WTC11 (cell line): ENCODE results near the gene TMEM87A. TPM values are rescaled to one million over a fixed set of nuclear protein-coding genes. Genes with fewer than 3 reads are reported as not detected.

Source experiments
- ATAC-seq: fragments of 200-7000 bp; cut with Tn5 transposase; 2 replicates; pipeline ENCODE4 v1.10.0; 2021; ENCODE audit warnings: mild to moderate bottlenecking, moderate library complexity
- CTCF ChIA-PET: fragments of 300-600 bp; sonication (Branson Sonifier 250); formaldehyde crosslinking; loops from one replicate; lab custom pipeline; 2021; ENCODE audit warnings: antibody characterized with exemption; lab: Charles Lee
- POLR2A ChIA-PET: fragments of 350-600 bp; sonication (Branson Sonifier 250); formaldehyde crosslinking; loops from one replicate; lab custom pipeline; 2021; ENCODE audit warnings: antibody characterized with exemption; lab: Charles Lee
- DNase-seq: peaks from one replicate; pipeline ENCODE4 v3.0.0; 2021; ENCODE audit warnings: low spot score
- H3K27ac Mint-ChIP-seq: 2 replicates; pipeline ENCODE4 v1.8.0; 2021; ENCODE audit warnings: mixed read lengths
- H3K27me3 Mint-ChIP-seq: 2 replicates; pipeline ENCODE4 v1.8.0; 2021; ENCODE audit warnings: low read depth, mild to moderate bottlenecking, moderate library complexity, mixed read lengths
- H3K36me3 Mint-ChIP-seq: 2 replicates; pipeline ENCODE4 v1.8.0; 2021; ENCODE audit warnings: mixed read lengths
- H3K4me1 Mint-ChIP-seq: 2 replicates; pipeline ENCODE4 v1.8.0; 2022; ENCODE audit warnings: mixed read lengths
- H3K4me3 Mint-ChIP-seq: 2 replicates; pipeline ENCODE4 v1.8.0; 2021; ENCODE audit warnings: mild to moderate bottlenecking, moderate library complexity, mixed read lengths
- H3K9me3 Mint-ChIP-seq: 2 replicates; pipeline ENCODE4 v1.8.0; 2021; ENCODE audit warnings: mixed read lengths
- AR ChIP-seq: fragments of 250-450 bp; sonication (Bioruptor Pico); IDR thresholded peaks from 2 replicates; pipeline ENCODE4 v1.9.0; 2021; ENCODE audit warnings: mild to moderate bottlenecking
- ATF2 ChIP-seq: sonication (generic); formaldehyde crosslinking; IDR thresholded peaks from 2 replicates; pipeline ENCODE4 v1.8.1; 2022; ENCODE audit warnings: low read depth, missing genetic modification reagents, borderline replicate concordance
- ATF3 ChIP-seq: sonication (generic); formaldehyde crosslinking; conservative IDR thresholded peaks from 2 replicates; pipeline ENCODE4 v1.8.1; 2022; ENCODE audit warnings: mild to moderate bottlenecking, missing genetic modification reagents
- CREB1 ChIP-seq: sonication (generic); formaldehyde crosslinking; IDR thresholded peaks from 2 replicates; pipeline ENCODE4 v1.8.0; 2023; ENCODE audit warnings: mild to moderate bottlenecking, missing genetic modification reagents
- CREM ChIP-seq: sonication (generic); formaldehyde crosslinking; IDR thresholded peaks from 2 replicates; pipeline ENCODE4 v1.8.1; 2022; ENCODE audit warnings: mild to moderate bottlenecking, missing genetic modification reagents, moderate library complexity
- E2F4 ChIP-seq: sonication (generic); formaldehyde crosslinking; IDR thresholded peaks from 2 replicates; pipeline ENCODE4 v1.8.1; 2022; ENCODE audit warnings: low read depth, mild to moderate bottlenecking, moderate library complexity, missing genetic modification reagents, borderline replicate concordance
- ETV6 ChIP-seq: sonication (generic); formaldehyde crosslinking; IDR thresholded peaks from 2 replicates; pipeline ENCODE4 v1.8.1; 2022; ENCODE audit warnings: mild to moderate bottlenecking, missing genetic modification reagents
- FOXK1 ChIP-seq: sonication (generic); formaldehyde crosslinking; IDR thresholded peaks from 2 replicates; pipeline ENCODE4 v1.8.0; 2022; ENCODE audit warnings: mild to moderate bottlenecking, moderate library complexity, missing genetic modification reagents
- FOXP1 ChIP-seq: sonication (generic); formaldehyde crosslinking; IDR thresholded peaks from 2 replicates; pipeline ENCODE4 v1.8.0; 2022; ENCODE audit warnings: missing genetic modification reagents, mild to moderate bottlenecking, moderate library complexity, borderline replicate concordance
- FOXP4 ChIP-seq: sonication (generic); formaldehyde crosslinking; IDR thresholded peaks from 2 replicates; pipeline ENCODE4 v1.8.0; 2022; ENCODE audit warnings: mild to moderate bottlenecking, missing genetic modification reagents
- GABPB1 ChIP-seq: sonication (generic); formaldehyde crosslinking; IDR thresholded peaks from 2 replicates; pipeline ENCODE4 v1.8.1; 2023; ENCODE audit warnings: mild to moderate bottlenecking, missing genetic modification reagents
- GTF2I ChIP-seq: fragments of 250-450 bp; sonication (Bioruptor Pico); conservative IDR thresholded peaks from 2 replicates; pipeline ENCODE4 v1.4.0; 2021; ENCODE audit warnings: mild to moderate bottlenecking
- KAT7 ChIP-seq: sonication (generic); formaldehyde crosslinking; IDR thresholded peaks from 2 replicates; pipeline ENCODE4 v1.8.1; 2023; ENCODE audit warnings: missing genetic modification reagents, mild to moderate bottlenecking, borderline replicate concordance
- NFATC4 ChIP-seq: fragments of 250-450 bp; sonication (Bioruptor Pico); IDR thresholded peaks from 2 replicates; pipeline ENCODE4 v1.9.0; 2021; ENCODE audit warnings: mild to moderate bottlenecking
- NR1H2 ChIP-seq: sonication (generic); formaldehyde crosslinking; IDR thresholded peaks from 2 replicates; pipeline ENCODE4 v1.9.0; 2021; ENCODE audit warnings: mild to moderate bottlenecking, moderate library complexity, missing genetic modification reagents
- PREB ChIP-seq: sonication (generic); formaldehyde crosslinking; IDR thresholded peaks from 2 replicates; pipeline ENCODE4 v1.8.1; 2022; ENCODE audit warnings: mild to moderate bottlenecking, missing genetic modification reagents, moderate library complexity, borderline replicate concordance
- PRRX2 ChIP-seq: fragments of 250-450 bp; sonication (Bioruptor Pico); IDR thresholded peaks from 2 replicates; pipeline ENCODE4 v1.8.0; 2021; ENCODE audit warnings: mild to moderate bottlenecking
- RORB ChIP-seq: fragments of 250-450 bp; sonication (Bioruptor Pico); IDR thresholded peaks from 2 replicates; pipeline ENCODE4 v1.9.0; 2021; ENCODE audit warnings: mild to moderate bottlenecking
- SP1 ChIP-seq: sonication (generic); formaldehyde crosslinking; conservative IDR thresholded peaks from 2 replicates; pipeline ENCODE4 v1.8.1; 2022; ENCODE audit warnings: missing genetic modification reagents
- TCF7 ChIP-seq: sonication (generic); formaldehyde crosslinking; IDR thresholded peaks from 2 replicates; pipeline ENCODE4 v1.8.0; 2022; ENCODE audit warnings: mild to moderate bottlenecking, low read depth, missing genetic modification reagents, moderate library complexity
- ZBTB21 ChIP-seq: sonication (generic); formaldehyde crosslinking; IDR thresholded peaks from 2 replicates; pipeline ENCODE4 v1.8.1; 2023; ENCODE audit warnings: mild to moderate bottlenecking, missing genetic modification reagents, borderline replicate concordance
- ZNF138 ChIP-seq: sonication (generic); formaldehyde crosslinking; conservative IDR thresholded peaks from 2 replicates; pipeline ENCODE4 v1.8.1; 2022; ENCODE audit warnings: mild to moderate bottlenecking, moderate library complexity, missing genetic modification reagents
- ZNF232 ChIP-seq: sonication (generic); formaldehyde crosslinking; IDR thresholded peaks from 2 replicates; pipeline ENCODE4 v1.8.0; 2022; ENCODE audit warnings: mild to moderate bottlenecking, missing genetic modification reagents
- ZNF317 ChIP-seq: sonication (generic); formaldehyde crosslinking; IDR thresholded peaks from 2 replicates; pipeline ENCODE4 v1.8.1; 2023; ENCODE audit warnings: low read depth, mild to moderate bottlenecking, moderate library complexity, missing genetic modification reagents, borderline replicate concordance
- ZNF416 ChIP-seq: fragments of 250-450 bp; sonication (Bioruptor Pico); IDR thresholded peaks from 2 replicates; pipeline ENCODE4 v1.9.0; 2021; ENCODE audit warnings: mild to moderate bottlenecking, inconsistent platforms
- total RNA-seq: library from RNA; stranded (reverse); gene quantifications from 3 replicates; pipeline ENCODE4 v1.2.3, GENCODE V29; 2021
- TF ChIP-seq, protein P1 (sequence below): sonication (generic); formaldehyde crosslinking; IDR thresholded peaks from 2 replicates; pipeline ENCODE4 v1.8.1; 2023; ENCODE audit warnings: mild to moderate bottlenecking, missing genetic modification reagents

TMEM87A gene
- total RNA-seq, 1 experiment from 2014 or later, result 32.4 TPM

GRCh38 chr15:42207674-42208579, 65.3 kb downstream of the TMEM87A start, which contains the start of gene VPS39:
Gene VPS39 (minus strand): TSS chr15:42208304. CDS start chr15:42208153, 151 bp downstream.
- POLR2A ChIA-PET, result no interaction called here
- Mint-ChIP-seq H3K9me3 (no peaks in the 10 kb centered on the region), H3K27me3 (no peaks in the 10 kb centered on the region), H3K4me1 (peaks cover 14% of the 10 kb centered on the region), H3K27ac (peak within 1 kb of the TSS; percentile 99), H3K4me3 (peak within 1 kb of the TSS; percentile 96), H3K36me3 (peaks cover 9% of the 10 kb centered on the region)
- peak; percentile 99 for ATAC-seq
- CTCF ChIA-PET, result interaction anchor here (1.0 to 1.3 kb wide), 3 partner anchors 9 to 177 kb away, joined by 4 to 8 read pairs (median 5); no protein-coding TSS in a partner anchor
- DNase-seq, result peak; percentile 84
- TF ChIP-seq GABPB1 (CRISPR knock-in tag) (peak; percentile 49), RORB (no peak), ATF3 (CRISPR knock-in tag) (no peak), PRRX2 (CRISPR knock-in tag) (peak; percentile 37; the same call in 1 of the 2 replicates), CREB1 (CRISPR knock-in tag) (0 out of 2 replicates have a peak, but pooled peaks have one; percentile 56), NFATC4 (no peak; the same call in 1 of the 2 replicates), ETV6 (CRISPR knock-in tag) (peak; percentile 68; the same call in 1 of the 2 replicates), NR1H2 (CRISPR knock-in tag) (no peak), ZNF416 (CRISPR knock-in tag) (0 out of 2 replicates have a peak, but pooled peaks have one; percentile 10), FOXP1 (CRISPR knock-in tag) (peak; percentile 74; the same call in 1 of the 2 replicates), AR (CRISPR knock-in tag) (0 out of 2 replicates have a peak, but pooled peaks have one; percentile 60), ZBTB21 (CRISPR knock-in tag) (no peak), TCF7 (CRISPR knock-in tag) (0 out of 2 replicates have a peak, but pooled peaks have one; percentile 25), FOXP4 (CRISPR knock-in tag) (peak; percentile 48), ATF2 (CRISPR knock-in tag) (0 out of 2 replicates have a peak, but pooled peaks have one; percentile 25), CREM (CRISPR knock-in tag) (0 out of 2 replicates have a peak, but pooled peaks have one; percentile 25), ZNF138 (CRISPR knock-in tag) (no peak), E2F4 (CRISPR knock-in tag) (0 out of 2 replicates have a peak, but pooled peaks have one; percentile 53), ZNF317 (CRISPR knock-in tag) (peak; percentile 92), ZNF232 (CRISPR knock-in tag) (no peak), SP1 (CRISPR knock-in tag) (peak; percentile 90), GTF2I (CRISPR knock-in tag) (no peak), FOXK1 (CRISPR knock-in tag) (peak; percentile 74), KAT7 (CRISPR knock-in tag) (0 out of 2 replicates have a peak, but pooled peaks have one; percentile 32), PREB (no peak)
- TF ChIP-seq, protein P1, sequence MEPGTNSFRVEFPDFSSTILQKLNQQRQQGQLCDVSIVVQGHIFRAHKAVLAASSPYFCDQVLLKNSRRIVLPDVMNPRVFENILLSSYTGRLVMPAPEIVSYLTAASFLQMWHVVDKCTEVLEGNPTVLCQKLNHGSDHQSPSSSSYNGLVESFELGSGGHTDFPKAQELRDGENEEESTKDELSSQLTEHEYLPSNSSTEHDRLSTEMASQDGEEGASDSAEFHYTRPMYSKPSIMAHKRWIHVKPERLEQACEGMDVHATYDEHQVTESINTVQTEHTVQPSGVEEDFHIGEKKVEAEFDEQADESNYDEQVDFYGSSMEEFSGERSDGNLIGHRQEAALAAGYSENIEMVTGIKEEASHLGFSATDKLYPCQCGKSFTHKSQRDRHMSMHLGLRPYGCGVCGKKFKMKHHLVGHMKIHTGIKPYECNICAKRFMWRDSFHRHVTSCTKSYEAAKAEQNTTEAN, result 0 out of 2 replicates have a peak, but pooled peaks have one; percentile 59
